Measurements from ENCODE around the gene NUBP1.

NUBP1 gene

GRCh38 chr16:10791048-10791447 lies 47.4 kb downstream of the NUBP1 start:
- Histone ChIP-seq H2BK15ac (ENCODE audit: low read depth, poor library complexity, severe bottlenecking) (no peak overlapping the region), H3K4me1 (ENCODE audit: control insufficient read depth, insufficient read depth, low read depth, low read length) (no peaks in the 10 kb centered on the region), H3K18ac (ENCODE audit: low read depth in 1 of 2, low read length in 2 of 2) (no peak overlapping the region), H3K9ac (ENCODE audit: low read length) (no peak overlapping the region), H4K91ac (ENCODE audit: low read length) (no peak overlapping the region), H2BK120ac (ENCODE audit: low read depth, low read length) (no peak overlapping the region), H3K4me3 (ENCODE audit: insufficient read depth in 1 of 2, low read depth in 1 of 2, low read length in 2 of 2) (no peak overlapping the region), H3K14ac (ENCODE audit: low read length in 2 of 2) (no peak overlapping the region), H3K4me2 (ENCODE audit: low read length, poor library complexity, severe bottlenecking) (no peak overlapping the region), H2BK5ac (ENCODE audit: low read depth, low read length, poor library complexity, severe bottlenecking) (no peak overlapping the region), H3K27ac (ENCODE audit: low read length, poor library complexity, severe bottlenecking) (no peak overlapping the region), H2AK5ac (ENCODE audit: low read length, severe bottlenecking) (no peak overlapping the region), H3K23ac (ENCODE audit: low read length in 2 of 2) (no peak overlapping the region), H2BK12ac (ENCODE audit: low read length in 2 of 2) (no peak overlapping the region), H3K27me3 (ENCODE audit: control insufficient read depth in 1 of 2, insufficient read depth in 1 of 2, low read length in 2 of 2) (peaks cover 0 to 10% of the 10 kb centered on the region in 2 experiments), H3K79me1 (replicated peaks; ENCODE audit: low read length, poor library complexity, severe bottlenecking) (no peaks in the 10 kb centered on the region), H3K36me3 (ENCODE audit: control insufficient read depth in 1 of 2, insufficient read depth in 2 of 2, low read depth in 1 of 2, low read length in 2 of 2) (no peaks in the 10 kb centered on the region), H4K8ac (ENCODE audit: low read length) (no peak overlapping the region), H3K4ac (ENCODE audit: low read depth in 1 of 2, low read length in 2 of 2) (no peak overlapping the region), H2AFZ (ENCODE audit: low read depth, low read length) (no peak overlapping the region), H3K9me3 (ENCODE audit: control insufficient read depth, low read length) (no peaks in the 10 kb centered on the region)
- no CpG with 5 or more reads among the region's 4 CpGs for WGBS
- DNase-seq = no peak

GRCh38 chr16:10799736-10800135 lies 56.1 kb downstream of the NUBP1 start:
- no peak overlapping the region for H2AK5ac ChIP-seq (ENCODE audit: low read length, severe bottlenecking)
- no peak overlapping the region for H2BK15ac ChIP-seq (ENCODE audit: low read depth, poor library complexity, severe bottlenecking)
- no peak overlapping the region for H3K14ac ChIP-seq (ENCODE audit: low read length in 2 of 2)
- 89% methylated on average over 2 of the region's 3 CpGs for WGBS
- H3K4me3 ChIP-seq (ENCODE audit: insufficient read depth in 1 of 2, low read depth in 1 of 2, low read length in 2 of 2) = no peak overlapping the region
- no peak overlapping the region for H3K27ac ChIP-seq (ENCODE audit: low read length, poor library complexity, severe bottlenecking)
- H3K4ac ChIP-seq (ENCODE audit: low read depth in 1 of 2, low read length in 2 of 2) = no peak overlapping the region
- H3K9ac ChIP-seq (ENCODE audit: low read length) = no peak overlapping the region
- no peak overlapping the region for H2BK12ac ChIP-seq (ENCODE audit: low read length in 2 of 2)
- H3K18ac ChIP-seq (ENCODE audit: low read depth in 1 of 2, low read length in 2 of 2) = no peak overlapping the region
- H3K23ac ChIP-seq (ENCODE audit: low read length in 2 of 2) = no peak overlapping the region
- H2BK5ac ChIP-seq (ENCODE audit: low read depth, low read length, poor library complexity, severe bottlenecking) = no peak overlapping the region
- no peak overlapping the region for H4K91ac ChIP-seq (ENCODE audit: low read length)
- no peaks in the 10 kb centered on the region for H3K36me3 ChIP-seq (ENCODE audit: control insufficient read depth in 1 of 2, insufficient read depth in 2 of 2, low read depth in 1 of 2, low read length in 2 of 2)
- no peak overlapping the region for H2AFZ ChIP-seq (ENCODE audit: low read depth, low read length)
- peaks cover 0 to 2% of the 10 kb centered on the region in 2 experiments for H3K27me3 ChIP-seq (ENCODE audit: control insufficient read depth in 1 of 2, insufficient read depth in 1 of 2, low read length in 2 of 2)
- H3K4me2 ChIP-seq (ENCODE audit: low read length, poor library complexity, severe bottlenecking) = no peak overlapping the region
- H3K9me3 ChIP-seq (ENCODE audit: control insufficient read depth, low read length) = peaks cover 4% of the 10 kb centered on the region
- H4K8ac ChIP-seq (ENCODE audit: low read length) = no peak overlapping the region
- DNase-seq = no peak
- H3K79me1 ChIP-seq (replicated peaks; ENCODE audit: low read length, poor library complexity, severe bottlenecking) = no peaks in the 10 kb centered on the region
- no peaks in the 10 kb centered on the region for H3K4me1 ChIP-seq (ENCODE audit: control insufficient read depth, insufficient read depth, low read depth, low read length)
- no peak overlapping the region for H2BK120ac ChIP-seq (ENCODE audit: low read depth, low read length)

DNA sequence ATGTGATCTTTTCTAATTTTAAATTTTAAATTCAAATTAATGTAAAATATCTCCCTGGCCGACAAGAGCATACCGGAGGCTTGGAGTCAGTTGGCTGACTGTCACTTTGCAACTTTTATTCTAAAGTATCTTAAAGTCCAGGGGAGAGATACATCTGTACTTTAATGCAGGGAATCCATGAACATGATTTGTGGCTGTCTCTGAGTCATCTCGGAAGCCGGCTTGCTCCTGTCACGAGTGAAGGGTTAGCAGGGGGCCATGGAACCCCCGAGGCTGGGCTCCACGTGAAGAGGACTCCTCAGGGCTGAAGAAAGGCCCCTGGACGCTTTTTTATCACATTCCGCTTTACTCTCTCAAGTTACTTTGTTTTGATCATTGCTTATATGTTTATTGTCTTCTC lies 61.7 kb downstream of the NUBP1 start:
- Histone ChIP-seq H3K79me1 (replicated peaks; ENCODE audit: low read length, poor library complexity, severe bottlenecking) (no peaks in the 10 kb centered on the region), H3K9me3 (ENCODE audit: control insufficient read depth, low read length) (no peaks in the 10 kb centered on the region), H2BK12ac (ENCODE audit: low read length in 2 of 2) (no peak overlapping the region), H3K9ac (ENCODE audit: low read length) (no peak overlapping the region), H3K18ac (ENCODE audit: low read depth in 1 of 2, low read length in 2 of 2) (no peak overlapping the region), H3K27ac (ENCODE audit: low read length, poor library complexity, severe bottlenecking) (no peak overlapping the region), H2BK5ac (ENCODE audit: low read depth, low read length, poor library complexity, severe bottlenecking) (no peak overlapping the region), H3K14ac (ENCODE audit: low read length in 2 of 2) (no peak overlapping the region), H2AK5ac (ENCODE audit: low read length, severe bottlenecking) (no peak overlapping the region), H4K8ac (ENCODE audit: low read length) (no peak overlapping the region), H3K4me3 (ENCODE audit: insufficient read depth in 1 of 2, low read depth in 1 of 2, low read length in 2 of 2) (no peak overlapping the region), H3K4ac (ENCODE audit: low read depth in 1 of 2, low read length in 2 of 2) (no peak overlapping the region), H3K4me1 (ENCODE audit: control insufficient read depth, insufficient read depth, low read depth, low read length) (no peaks in the 10 kb centered on the region), H3K36me3 (ENCODE audit: control insufficient read depth in 1 of 2, insufficient read depth in 2 of 2, low read depth in 1 of 2, low read length in 2 of 2) (no peaks in the 10 kb centered on the region), H2BK15ac (ENCODE audit: low read depth, poor library complexity, severe bottlenecking) (no peak overlapping the region), H3K4me2 (ENCODE audit: low read length, poor library complexity, severe bottlenecking) (no peak overlapping the region), H4K91ac (ENCODE audit: low read length) (no peak overlapping the region), H3K23ac (ENCODE audit: low read length in 2 of 2) (no peak overlapping the region), H3K27me3 (ENCODE audit: control insufficient read depth in 1 of 2, insufficient read depth in 1 of 2, low read length in 2 of 2) (peaks cover 5 to 16% of the 10 kb centered on the region in 2 experiments), H2AFZ (ENCODE audit: low read depth, low read length) (no peak overlapping the region), H2BK120ac (ENCODE audit: low read depth, low read length) (no peak overlapping the region)
- no peak for DNase-seq
- WGBS = 55% methylated on average over 7 of the region's 9 CpGs

- 88% methylated on average over 4 of the region's 6 CpGs for WGBS
Observed at GRCh38 chr16:10806698-10807097, 63.1 kb downstream of the NUBP1 start.

More at GRCh38 chr16:10806698-10807097, 63.1 kb downstream of the NUBP1 start:
- Histone ChIP-seq H3K18ac (ENCODE audit: low read depth in 1 of 2, low read length in 2 of 2) (no peak overlapping the region), H2BK12ac (ENCODE audit: low read length in 2 of 2) (no peak overlapping the region), H2AFZ (ENCODE audit: low read depth, low read length) (no peak overlapping the region), H2BK120ac (ENCODE audit: low read depth, low read length) (no peak overlapping the region), H2BK5ac (ENCODE audit: low read depth, low read length, poor library complexity, severe bottlenecking) (no peak overlapping the region), H3K14ac (ENCODE audit: low read length in 2 of 2) (no peak overlapping the region), H2AK5ac (ENCODE audit: low read length, severe bottlenecking) (no peak overlapping the region), H3K4ac (ENCODE audit: low read depth in 1 of 2, low read length in 2 of 2) (no peak overlapping the region), H3K4me3 (ENCODE audit: insufficient read depth in 1 of 2, low read depth in 1 of 2, low read length in 2 of 2) (no peak overlapping the region), H3K9me3 (ENCODE audit: control insufficient read depth, low read length) (no peaks in the 10 kb centered on the region), H3K9ac (ENCODE audit: low read length) (no peak overlapping the region), H3K27me3 (ENCODE audit: control insufficient read depth in 1 of 2, insufficient read depth in 1 of 2, low read length in 2 of 2) (peaks cover 5 to 16% of the 10 kb centered on the region in 2 experiments), H2BK15ac (ENCODE audit: low read depth, poor library complexity, severe bottlenecking) (no peak overlapping the region), H3K4me1 (ENCODE audit: control insufficient read depth, insufficient read depth, low read depth, low read length) (no peaks in the 10 kb centered on the region), H3K27ac (ENCODE audit: low read length, poor library complexity, severe bottlenecking) (no peak overlapping the region), H3K23ac (ENCODE audit: low read length in 2 of 2) (no peak overlapping the region), H4K91ac (ENCODE audit: low read length) (no peak overlapping the region), H3K36me3 (ENCODE audit: control insufficient read depth in 1 of 2, insufficient read depth in 2 of 2, low read depth in 1 of 2, low read length in 2 of 2) (no peaks in the 10 kb centered on the region), H3K79me1 (replicated peaks; ENCODE audit: low read length, poor library complexity, severe bottlenecking) (no peaks in the 10 kb centered on the region), H4K8ac (ENCODE audit: low read length) (no peak overlapping the region), H3K4me2 (ENCODE audit: low read length, poor library complexity, severe bottlenecking) (no peak overlapping the region)
- DNase-seq = no peak

Data from mesenchymal stem cell (in vitro differentiated cells and primary cell).